Brain microvascular endothelial cell (primary cell): ENCODE measurements around the gene IGFL4.

Experiments used
- DNase-seq: peaks from one replicate; pipeline ENCODE4 v3.0.0-alpha.2; 2020
- H3K27ac ChIP-seq: fragments of 250-450 bp; sonication (Bioruptor Pico); 2 replicates; pipeline ENCODE4 v1.5.1; 2020; ENCODE audit warnings: mild to moderate bottlenecking, moderate library complexity
- H3K27me3 ChIP-seq: fragments of 250-450 bp; sonication (Bioruptor Pico); replicated peaks from 2 replicates; pipeline ENCODE4 v1.5.1; 2020; ENCODE audit warnings: mild to moderate bottlenecking
- H3K36me3 ChIP-seq: fragments of 250-450 bp; sonication (Bioruptor Pico); replicated peaks from 2 replicates; pipeline ENCODE4 v1.5.1; 2020; ENCODE audit warnings: mild to moderate bottlenecking
- H3K4me3 ChIP-seq: 2 replicates; pipeline ENCODE4 v1.5.1; 2011; ENCODE audit warnings: low read depth, mild to moderate bottlenecking, control low read depth, low read length, moderate library complexity
- CTCF ChIP-seq: IDR thresholded peaks from 2 replicates; pipeline ENCODE4 v1.5.1; 2011; ENCODE audit warnings: low read depth, mild to moderate bottlenecking, moderate library complexity, low read length, control low read depth, inconsistent platforms; ENCODE audit errors: missing control alignments
- in situ Hi-C: cut with HindIII; loops from 2 replicates; pipeline ENCODE4 v1.10.0; 2017; ENCODE audit warnings: low sequenced_read_pairs, low pct_ligation_motif_present

Gene IGFL4

GRCh38 chr19:46022061-46022430 is 18.8 kb downstream of the IGFL4 start:
- no peak for DNase-seq
- no peaks in the 10 kb centered on the region for H3K36me3 ChIP-seq
- H3K27ac ChIP-seq, result no peak overlapping the region
- H3K4me3 ChIP-seq, result no peak overlapping the region
- peaks cover 14% of the 10 kb centered on the region for H3K27me3 ChIP-seq
- in situ Hi-C loops, result no loop called here
- no peak for TF ChIP-seq CTCF

GRCh38 chr19:46021531-46022041 is 19.2 kb downstream of the IGFL4 start:
- no peak overlapping the region for H3K4me3 ChIP-seq
- DNase-seq, result no peak
- no peaks in the 10 kb centered on the region for H3K36me3 ChIP-seq
- no peak overlapping the region for H3K27ac ChIP-seq
- no peak for TF ChIP-seq CTCF
- in situ Hi-C loops, result no loop called here
- H3K27me3 ChIP-seq, result peaks cover 14% of the 10 kb centered on the region

GRCh38 chr19:46020819-46021125 is 20.0 kb downstream of the IGFL4 start:
- TF ChIP-seq CTCF, result no peak

GRCh38 chr19:46019270-46019669 is 21.5 kb downstream of the IGFL4 start:
- in situ Hi-C loops, result no loop called here
- no peak overlapping the region for H3K27ac ChIP-seq
- H3K4me3 ChIP-seq, result no peak overlapping the region
- H3K27me3 ChIP-seq, result peaks cover 22% of the 10 kb centered on the region
- TF ChIP-seq CTCF, result no peak
- no peaks in the 10 kb centered on the region for H3K36me3 ChIP-seq
- no peak for DNase-seq

More at GRCh38 chr19:46020819-46021125, 20.0 kb downstream of the IGFL4 start:
- in situ Hi-C loops, result no loop called here
- DNase-seq, result no peak
- no peak overlapping the region for H3K27ac ChIP-seq
- H3K36me3 ChIP-seq, result no peaks in the 10 kb centered on the region
- peaks cover 18% of the 10 kb centered on the region for H3K27me3 ChIP-seq
- no peak overlapping the region for H3K4me3 ChIP-seq

- in situ Hi-C loops, result no loop called here
- Histone ChIP-seq H3K4me3 (no peak overlapping the region), H3K36me3 (no peaks in the 10 kb centered on the region), H3K27me3 (peaks cover 22% of the 10 kb centered on the region), H3K27ac (no peak overlapping the region)
- TF ChIP-seq CTCF, result no peak
- DNase-seq, result no peak
These were observed 22.0 kb downstream of the IGFL4 start for GRCh38 chr19:46018729-46019251.
